Sigmoid colon (tissue), 7 donors: ENCODE data around the gene GJC1. TPM values are rescaled to one million over a fixed set of nuclear protein-coding genes. Genes with fewer than 3 reads are reported as not detected.

Source experiments
- DNase-seq: peaks from one replicate; pipeline ENCODE4 v3.0.0-alpha.2; 2019
- H3K27ac ChIP-seq, 4 donors: fragments of 200-600 bp; sonication (generic); one replicate each; pipeline ENCODE4 v1.5.1; 2016 to 2019; ENCODE audit warnings: mild to moderate bottlenecking in 1 of 4
- H3K27me3 ChIP-seq, 3 donors: fragments of 200-600 bp; sonication (generic); one replicate each; pipeline ENCODE4 v1.5.1; 2019; ENCODE audit warnings: mild to moderate bottlenecking in 1 of 3
- H3K36me3 ChIP-seq, 4 donors: fragments of 200-600 bp; sonication (generic); one replicate each; pipeline ENCODE4 v1.5.1; 2016 to 2019
- H3K4me1 ChIP-seq, 4 donors: fragments of 200-600 bp; sonication (generic); one replicate each; pipeline ENCODE4 v1.5.1; 2017 to 2019
- H3K4me3 ChIP-seq, 4 donors: fragments of 200-600 bp; sonication (generic); one replicate each; pipeline ENCODE4 v1.5.1; 2017 to 2019; ENCODE audit warnings: mild to moderate bottlenecking in 2 of 4, moderate library complexity in 1 of 4
- H3K9me3 ChIP-seq, 4 donors: fragments of 200-600 bp in 3 of 4; sonication (generic) in 3 of 4; one replicate each; pipeline versions ENCODE4 v1.5.1 to v1.6.1; 2013 to 2019
- EP300 ChIP-seq, 4 donors: sonication (generic); formaldehyde crosslinking; IDR thresholded peaks; one replicate each; pipeline ENCODE4 v1.6.1; 2017; ENCODE audit warnings: antibody characterized with exemption in 4 of 4
- POLR2A ChIP-seq, 2 donors: fragments of 450-650 bp; IDR thresholded peaks; one replicate each; pipeline ENCODE4 v1.6.1; 2016; ENCODE audit warnings: antibody characterized with exemption in 2 of 2, mild to moderate bottlenecking in 2 of 2, moderate library complexity in 2 of 2
- POLR2AphosphoS5 ChIP-seq, 4 donors: sonication (generic); formaldehyde crosslinking; IDR thresholded peaks; one replicate each; pipeline ENCODE4 v1.6.1; 2017; ENCODE audit warnings: antibody characterized with exemption in 4 of 4
- WGBS, 2 donors: extraction: QIAGEN DNeasy Blood & Tissue Kit; methylation state at CpG; one replicate each; pipeline ENCODE4 v1.1.7; 2013; 5-methylcytosine and 5-hydroxymethylcytosine counted together
- intact Hi-C: fragments of 100-400 bp; cut with DNase I; formaldehyde crosslinking; loops from one replicate; pipeline ENCODE4 v1.15.1; 2023
- polyA plus RNA-seq, 3 donors: library from polyadenylated mRNA; stranded (reverse); fragments of 200-250 nt; gene quantifications; one replicate each; pipeline ENCODE4 v1.2.3, GENCODE V29; 2013
- total RNA-seq, 4 donors: library from RNA; depleted of rRNA; stranded (reverse); fragments of >200 nt; gene quantifications; one replicate each; pipeline ENCODE4 v1.1.0, GENCODE V29; 2016
- TF ChIP-seq, protein P1 (sequence below), 4 experiments: fragments of 450-650 bp in 3 of 4; fragments of 200-600 bp in 1 of 4; IDR thresholded peaks; one replicate each; pipeline ENCODE4 v1.5.1; 2016 to 2019; ENCODE audit warnings: antibody characterized with exemption in 4 of 4, mild to moderate bottlenecking in 3 of 4, moderate library complexity in 2 of 4
- donor health status: healthy with polysubstance abuse.
- donor health status: Bipolar disorder and iron deficiency.
- donor health status: healthy.

The GJC1 gene
- total and polyA plus RNA-seq, 7 donors: 0.23 to 134 (median 68.0) TPM

GRCh38 chr17:44794851-44795413, 35.2 kb downstream of the GJC1 start:
- no peaks in the 10 kb centered on the region for H3K36me3 ChIP-seq
- no peaks in the 10 kb centered on the region for H3K27me3 ChIP-seq
- 60 to 65% methylated on average over 10 of the region's 10 CpGs for WGBS, 2 donors
- intact Hi-C loops: no loop called here
- no peaks in the 10 kb centered on the region for H3K9me3 ChIP-seq
- TF ChIP-seq, protein P1, sequence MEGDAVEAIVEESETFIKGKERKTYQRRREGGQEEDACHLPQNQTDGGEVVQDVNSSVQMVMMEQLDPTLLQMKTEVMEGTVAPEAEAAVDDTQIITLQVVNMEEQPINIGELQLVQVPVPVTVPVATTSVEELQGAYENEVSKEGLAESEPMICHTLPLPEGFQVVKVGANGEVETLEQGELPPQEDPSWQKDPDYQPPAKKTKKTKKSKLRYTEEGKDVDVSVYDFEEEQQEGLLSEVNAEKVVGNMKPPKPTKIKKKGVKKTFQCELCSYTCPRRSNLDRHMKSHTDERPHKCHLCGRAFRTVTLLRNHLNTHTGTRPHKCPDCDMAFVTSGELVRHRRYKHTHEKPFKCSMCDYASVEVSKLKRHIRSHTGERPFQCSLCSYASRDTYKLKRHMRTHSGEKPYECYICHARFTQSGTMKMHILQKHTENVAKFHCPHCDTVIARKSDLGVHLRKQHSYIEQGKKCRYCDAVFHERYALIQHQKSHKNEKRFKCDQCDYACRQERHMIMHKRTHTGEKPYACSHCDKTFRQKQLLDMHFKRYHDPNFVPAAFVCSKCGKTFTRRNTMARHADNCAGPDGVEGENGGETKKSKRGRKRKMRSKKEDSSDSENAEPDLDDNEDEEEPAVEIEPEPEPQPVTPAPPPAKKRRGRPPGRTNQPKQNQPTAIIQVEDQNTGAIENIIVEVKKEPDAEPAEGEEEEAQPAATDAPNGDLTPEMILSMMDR (IDR thresholded peaks at IDR 0.05): no peak
- TF ChIP-seq POLR2AphosphoS5 (IDR thresholded peaks at IDR 0.05): peak in 3 of 4 donors; percentile 6 to 56 (median 11)
- H3K4me3 ChIP-seq: peak overlapping the region in 2 of 4 donors; percentile 3 to 41
- H3K27ac ChIP-seq: peak overlapping the region; percentile 85 to 99 (median 96)
- peaks cover 0 to 72% (median 67%) of the 10 kb centered on the region in 4 donors for H3K4me1 ChIP-seq
- no peak for DNase-seq

GRCh38 chr17:44793885-44794842, 35.9 kb downstream of the GJC1 start:
- no peaks in the 10 kb centered on the region for H3K27me3 ChIP-seq
- peak overlapping the region; percentile 85 to 99 (median 96) for H3K27ac ChIP-seq
- whole genome bisulfite sequencing, 2 donors: 84 to 88% methylated on average over 18 of the region's 18 CpGs
- DNase-seq: peak; percentile 64
- no peaks in the 10 kb centered on the region for H3K9me3 ChIP-seq
- H3K36me3 ChIP-seq: no peaks in the 10 kb centered on the region
- intact Hi-C loops: no loop called here
- peak in 2 of 4 donors; percentile 41 to 50 for TF ChIP-seq POLR2AphosphoS5 (IDR thresholded peaks at IDR 0.05)
- no peak for TF ChIP-seq POLR2A (IDR thresholded peaks at IDR 0.05)
- TF ChIP-seq, protein P1 (IDR thresholded peaks at IDR 0.05): no peak
- TF ChIP-seq EP300 (IDR thresholded peaks at IDR 0.05): no peak
- H3K4me1 ChIP-seq: peaks cover 0 to 64% (median 60%) of the 10 kb centered on the region in 4 donors
- H3K4me3 ChIP-seq: peak overlapping the region in 1 of 4 donors; percentile 3

- Histone ChIP-seq H3K36me3 (no peaks in the 10 kb centered on the region), H3K4me1 (peaks cover 0 to 58% (median 54%) of the 10 kb centered on the region in 4 donors), H3K4me3 (no peak overlapping the region), H3K27me3 (no peaks in the 10 kb centered on the region), H3K9me3 (no peaks in the 10 kb centered on the region), H3K27ac (peak overlapping the region in 3 of 4 donors; percentile 18 to 98 (median 47))
- intact Hi-C loops: no loop called here
- WGBS, 2 donors: 98 to 100% methylated on average over 1 of the region's 1 CpG
- DNase-seq: no peak
- no peak for TF ChIP-seq POLR2AphosphoS5 (IDR thresholded peaks at IDR 0.05)
- no peak for TF ChIP-seq POLR2A (IDR thresholded peaks at IDR 0.05)
- TF ChIP-seq, protein P1 (IDR thresholded peaks at IDR 0.05): no peak
- TF ChIP-seq EP300 (IDR thresholded peaks at IDR 0.05): no peak
Observed at GRCh38 chr17:44792276-44792675, 37.8 kb downstream of the GJC1 start.

DNA sequence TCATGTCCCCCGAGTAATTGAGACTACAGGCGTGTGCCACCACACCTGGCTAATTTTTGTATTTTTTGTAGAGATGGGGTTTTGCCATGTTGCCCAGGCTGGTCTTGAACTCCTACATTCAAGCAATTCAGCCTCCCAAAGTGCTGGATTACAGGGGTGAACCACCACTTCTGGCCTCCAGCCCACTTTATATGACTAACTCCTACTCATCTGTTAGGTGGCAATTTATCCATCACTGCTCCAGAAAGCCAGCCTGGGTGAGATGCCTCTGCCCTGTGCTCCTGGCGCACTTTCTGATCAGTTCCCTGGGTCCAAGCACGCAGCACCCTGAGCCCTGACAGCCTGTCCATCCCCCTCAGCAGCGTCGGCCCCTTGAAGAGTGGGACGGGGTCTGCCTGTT, 41.9 kb downstream of the GJC1 start:
- H3K27ac ChIP-seq: peak overlapping the region in 3 of 4 donors; percentile 73 to 81 (median 74)
- 81 to 87% methylated on average over 7 of the region's 7 CpGs for WGBS, 2 donors

More for the DNA sequence above, 41.9 kb downstream of the GJC1 start:
- no peak for DNase-seq
- Histone ChIP-seq H3K27me3 (no peaks in the 10 kb centered on the region), H3K4me3 (no peak overlapping the region), H3K4me1 (peaks cover 0 to 44% (median 32%) of the 10 kb centered on the region in 4 donors), H3K9me3 (no peaks in the 10 kb centered on the region), H3K36me3 (no peaks in the 10 kb centered on the region)
- intact Hi-C loops: no loop called here
- TF ChIP-seq POLR2AphosphoS5 (IDR thresholded peaks at IDR 0.05) (peak in 2 of 4 donors; percentile 23 to 31), EP300 (IDR thresholded peaks at IDR 0.05) (no peak)
